ENCODE results near the gene GABRD.

GRCh38 chr1:2009101-2010053 is 9.8 kb upstream of the GABRD start:
- TF ChIP-seq CTCF (IDR thresholded peaks at IDR 0.05; ENCODE audit: low read depth, low read length, poor library complexity, severe bottlenecking) (no peak), EZH2phosphoT487 (IDR thresholded peaks at IDR 0.05; ENCODE audit: borderline replicate concordance, low read length) (no peak)
